Measurements from ENCODE around the gene RHOT2.
A peak's percentile ranks its signal among the peaks of the same experiment; 100 is the strongest.
"Not testable (repeated sequence)": the region's sequence is repeated elsewhere in the genome, so short reads cannot be mapped to it uniquely, and the experiment has no call there.

RHOT2 gene

DNA sequence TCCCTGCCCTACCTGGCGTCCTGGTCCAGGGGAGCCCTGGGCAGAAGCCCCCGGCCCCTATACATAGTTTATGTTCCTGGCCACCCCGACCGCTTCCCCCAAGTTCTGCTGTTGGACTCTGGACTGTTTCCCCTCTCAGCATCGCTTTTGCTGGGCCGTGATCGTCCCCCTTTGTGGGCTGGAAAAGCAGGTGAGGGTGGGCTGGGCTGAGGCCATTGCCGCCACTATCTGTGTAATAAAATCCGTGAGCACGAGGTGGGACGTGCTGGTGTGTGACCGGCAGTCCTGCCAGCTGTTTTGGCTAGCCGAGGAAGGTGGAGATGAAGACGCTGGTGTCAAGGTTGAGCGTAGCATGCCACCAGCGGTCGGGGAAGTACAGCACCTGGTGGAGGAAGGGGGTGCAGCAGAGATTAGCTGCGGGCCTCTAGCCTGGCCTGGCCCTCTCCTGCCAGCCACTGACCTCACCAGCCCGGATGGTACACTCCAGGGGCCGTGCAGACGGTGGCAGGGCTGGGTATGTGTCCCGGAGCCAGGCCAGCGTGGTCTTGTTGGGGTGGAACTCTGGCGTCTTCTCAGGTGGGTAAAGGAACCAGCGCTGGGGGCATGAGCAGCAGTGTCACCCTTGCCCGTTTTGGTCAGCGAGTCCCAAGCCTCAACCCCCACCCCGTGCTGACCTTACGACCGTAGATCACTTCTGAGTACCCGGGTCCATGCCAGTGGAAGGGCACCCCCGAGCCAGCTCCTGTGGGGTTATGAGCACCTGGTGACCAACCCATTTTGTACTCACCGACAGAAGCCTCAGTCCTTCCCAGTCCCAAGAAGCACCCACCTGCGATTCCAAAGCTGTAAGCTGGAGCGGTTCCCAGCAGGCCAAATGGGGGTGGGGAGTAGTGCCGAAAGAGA, 14.8 kb downstream of the RHOT2 start:
- DNase-seq, result no peak

DNA sequence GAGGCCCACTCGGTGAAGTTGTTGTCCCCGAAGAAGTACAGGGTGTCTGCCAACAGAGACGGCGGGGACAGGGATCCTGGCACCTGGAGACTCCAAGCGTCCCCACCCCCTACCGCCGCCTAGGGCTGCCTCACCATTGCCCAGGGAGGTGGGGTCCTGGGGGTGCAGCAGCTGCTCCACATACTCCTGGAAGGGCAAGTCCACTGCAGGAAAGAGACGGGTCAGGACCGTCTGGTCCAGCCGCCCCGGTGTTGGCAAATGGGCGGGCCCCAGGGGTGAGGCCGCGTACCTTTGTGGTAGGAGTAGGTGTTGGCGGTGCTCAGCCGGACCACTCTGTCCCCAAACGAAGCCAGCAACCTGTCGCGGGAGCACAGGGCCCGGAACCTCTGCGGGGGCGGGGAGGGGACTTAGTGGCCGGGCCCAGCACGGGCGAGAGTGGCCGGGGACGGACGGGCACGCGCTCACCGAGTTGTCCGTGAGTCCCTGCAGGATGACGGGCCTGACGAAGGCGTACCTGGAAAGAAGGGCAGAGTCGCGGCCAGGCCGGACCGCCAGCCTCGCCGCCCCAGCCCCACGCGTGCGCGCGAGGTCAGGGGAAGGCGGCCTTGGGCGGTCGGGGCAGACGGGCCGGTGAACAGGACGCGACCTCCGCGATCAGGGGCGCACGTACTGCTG, 15.6 kb downstream of the RHOT2 start:
- no peak for DNase-seq

DNA sequence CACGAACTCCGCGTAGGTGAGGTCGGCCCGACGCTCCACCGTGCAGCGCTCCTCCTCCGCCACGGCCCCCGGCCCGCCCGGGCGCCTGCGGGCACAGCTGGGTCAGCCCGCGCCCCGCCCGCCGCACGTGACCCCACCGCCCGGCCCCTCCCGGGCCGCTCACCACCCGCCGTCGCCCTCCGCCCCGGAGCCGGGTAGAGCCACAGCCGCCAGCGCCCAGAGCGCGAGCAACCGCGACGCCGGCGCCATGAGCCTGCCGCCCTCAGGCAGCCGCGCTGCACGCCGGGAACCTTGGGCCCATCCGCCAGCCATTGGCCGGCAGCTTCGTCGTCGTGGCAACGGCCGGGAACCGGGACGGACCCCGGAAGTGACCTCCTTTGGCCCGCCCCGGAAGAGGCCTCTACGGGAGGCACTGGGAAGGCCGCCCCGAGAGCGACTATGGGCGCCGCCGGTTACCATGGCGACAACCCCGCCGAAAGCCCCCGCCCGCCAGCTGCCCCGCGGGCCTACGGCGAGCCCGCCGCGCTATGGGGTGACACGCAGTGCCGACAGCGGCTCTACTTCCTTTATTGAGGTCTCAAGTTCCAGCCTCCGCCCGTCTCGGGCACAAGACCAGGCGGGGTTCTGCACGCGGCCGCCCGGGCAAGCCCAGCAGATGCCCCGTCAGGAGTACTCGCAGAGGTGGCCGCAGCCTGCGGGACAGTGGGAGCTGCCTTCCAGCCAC, 16.3 kb downstream of the RHOT2 start, which contains the start of gene JMJD8:
Gene JMJD8 (minus strand): TSS at position 264 of the 724 bp plus-strand sequence. CDS start 15 bp downstream, at position 249.
- DNase-seq, result peak; percentile 96

DNA sequence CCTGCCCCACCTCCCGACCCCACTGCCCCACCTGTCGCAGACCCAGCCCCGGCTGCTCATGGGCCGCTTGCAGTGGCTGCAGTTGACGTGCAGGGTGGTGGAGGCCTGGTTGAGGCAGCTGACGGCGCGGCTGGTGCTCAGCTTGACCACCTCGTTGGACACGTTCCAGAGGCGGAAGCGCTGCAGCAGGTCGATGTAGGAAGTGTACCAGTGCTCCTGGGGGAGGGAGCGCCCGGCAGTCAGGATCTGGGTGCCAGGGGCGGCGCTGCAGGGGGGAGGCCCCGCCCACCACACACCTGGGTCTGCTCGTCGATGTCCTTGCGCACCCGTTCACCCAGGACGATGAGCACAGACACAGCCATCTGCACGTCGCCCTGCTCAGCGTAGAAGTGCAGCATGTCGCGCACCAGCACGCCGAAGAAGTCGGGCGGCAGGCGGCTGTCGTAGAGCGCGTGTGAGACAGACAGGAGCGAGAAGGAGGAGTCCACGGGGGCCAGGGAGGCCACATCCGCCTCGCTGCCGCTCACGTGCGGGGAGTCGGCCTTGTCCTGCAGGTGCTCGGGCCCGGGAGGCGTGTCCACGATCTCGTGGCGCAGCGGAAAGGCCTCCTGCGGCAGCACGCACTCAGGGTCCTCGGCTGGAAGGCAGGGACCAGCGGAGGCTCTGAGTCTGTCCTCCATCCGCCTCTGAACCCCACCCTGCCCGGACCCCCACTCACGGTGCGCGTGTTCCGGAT, 17.2 kb downstream of the RHOT2 start:
- no peak for DNase-seq

DNA sequence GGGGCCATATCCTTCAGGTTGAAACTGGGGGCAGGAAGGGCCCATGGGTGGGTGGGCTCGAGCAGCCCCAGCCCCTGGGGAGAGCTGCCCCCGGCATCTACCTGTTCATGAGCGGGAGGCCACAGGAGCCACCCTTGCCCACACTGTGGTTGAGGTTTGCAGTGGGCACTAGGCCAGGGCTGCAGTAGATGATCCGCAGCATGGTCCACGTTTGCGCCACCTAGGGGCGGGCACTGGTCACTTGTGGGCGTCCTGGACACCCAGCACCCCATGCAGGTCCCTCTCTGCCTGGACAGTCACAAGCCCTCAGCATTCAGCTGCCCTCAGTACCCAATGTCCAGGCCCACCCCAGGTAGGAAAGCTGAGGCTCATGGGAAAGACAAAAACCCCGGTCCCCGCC, 18.0 kb downstream of the RHOT2 start:
- DNase-seq, result peak; percentile 45

DNA sequence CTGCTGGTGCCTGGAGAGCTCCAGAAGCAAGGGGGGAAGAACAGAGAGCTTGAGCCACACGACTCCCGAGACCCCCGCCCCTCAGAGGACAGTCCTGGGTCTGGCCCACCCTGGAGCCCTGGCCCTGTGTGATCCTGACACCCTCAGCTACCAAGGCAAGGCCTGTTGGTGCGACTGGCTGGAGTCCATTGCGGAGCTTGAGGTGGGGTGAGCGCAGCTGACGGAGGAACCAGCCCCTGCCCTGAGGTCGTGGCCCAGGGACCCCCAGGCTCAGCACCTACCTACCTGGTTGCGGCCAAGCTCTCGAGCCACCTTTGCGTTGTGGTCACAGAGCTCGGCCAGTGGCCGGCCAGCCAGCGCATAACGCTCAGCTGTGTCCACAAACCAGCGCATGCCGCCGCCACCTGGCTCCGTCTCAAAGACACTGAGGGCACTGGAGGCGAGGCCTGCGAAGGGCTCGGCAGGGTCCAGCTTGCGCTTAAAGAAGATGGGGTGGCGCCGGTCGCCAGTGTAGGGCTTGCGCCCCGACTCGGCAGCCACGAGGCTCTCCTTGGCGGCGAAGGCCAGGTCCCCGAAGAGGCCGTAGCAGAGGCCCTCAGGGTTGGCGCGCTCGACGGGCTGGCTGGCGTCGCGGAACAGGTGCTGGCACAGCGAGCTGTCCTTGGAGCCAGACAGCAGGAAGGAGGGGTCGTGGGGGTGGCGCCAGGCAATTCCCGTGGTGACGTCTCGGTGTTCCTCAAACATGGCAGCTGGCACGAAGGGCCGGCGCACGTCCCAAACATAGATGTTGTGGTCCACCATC, 18.7 kb downstream of the RHOT2 start:
- no peak for DNase-seq

DNA sequence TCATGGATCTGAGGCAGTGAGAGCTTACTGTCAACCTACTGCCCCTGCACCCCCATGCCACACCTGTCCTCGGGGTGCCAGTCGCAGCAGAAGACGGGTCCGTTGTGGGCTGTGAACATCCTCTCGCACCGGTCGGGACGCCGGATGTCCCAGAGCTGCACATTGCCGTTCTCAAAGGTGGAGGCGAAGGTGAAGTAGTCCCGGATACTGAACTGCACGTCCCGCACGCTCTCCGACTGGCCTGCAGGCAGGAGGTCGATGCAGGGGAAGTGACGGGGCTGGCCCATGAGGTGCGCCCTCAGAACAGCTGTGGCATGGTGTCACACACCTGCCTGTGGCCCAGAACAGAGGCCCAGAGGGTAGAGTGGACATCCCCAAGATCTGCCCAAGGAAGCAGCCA, 19.6 kb downstream of the RHOT2 start:
- DNase-seq, result no peak

DNA sequence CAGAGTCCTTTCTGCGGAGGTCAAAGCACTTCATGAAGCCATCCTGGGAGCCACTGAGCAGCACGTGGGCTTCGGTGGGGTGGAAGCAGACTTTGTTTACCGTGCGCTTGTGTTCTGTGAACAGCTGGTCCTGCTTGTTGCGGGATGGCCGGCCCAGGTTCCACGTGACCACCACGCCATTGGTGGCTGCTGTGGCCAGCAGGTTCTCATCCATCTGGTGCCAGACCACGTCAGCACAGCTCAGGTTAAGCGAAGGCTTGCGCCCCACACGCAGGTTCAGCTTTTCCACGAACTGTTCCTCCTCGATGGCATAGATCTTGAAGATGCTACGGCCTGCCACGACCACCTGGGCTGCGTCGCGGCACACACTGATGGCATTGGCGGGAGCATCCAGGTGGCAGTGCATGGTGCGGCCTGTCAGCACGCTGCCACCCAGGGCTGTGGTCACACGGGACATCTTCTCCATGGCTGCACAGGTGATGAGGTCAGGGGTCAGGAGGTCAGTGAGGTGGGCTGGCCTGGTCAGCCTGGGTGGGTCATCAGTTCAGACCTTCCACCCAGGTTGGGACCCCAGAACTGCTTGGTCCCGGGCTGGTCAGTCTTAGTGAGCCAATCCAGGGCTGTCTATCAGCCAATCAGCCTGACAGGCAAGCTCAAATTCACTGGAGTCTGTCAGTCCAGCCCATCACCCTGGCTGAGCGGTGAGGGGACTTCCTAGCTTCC, 21.4 kb downstream of the RHOT2 start:
- DNase-seq, result no peak

DNA sequence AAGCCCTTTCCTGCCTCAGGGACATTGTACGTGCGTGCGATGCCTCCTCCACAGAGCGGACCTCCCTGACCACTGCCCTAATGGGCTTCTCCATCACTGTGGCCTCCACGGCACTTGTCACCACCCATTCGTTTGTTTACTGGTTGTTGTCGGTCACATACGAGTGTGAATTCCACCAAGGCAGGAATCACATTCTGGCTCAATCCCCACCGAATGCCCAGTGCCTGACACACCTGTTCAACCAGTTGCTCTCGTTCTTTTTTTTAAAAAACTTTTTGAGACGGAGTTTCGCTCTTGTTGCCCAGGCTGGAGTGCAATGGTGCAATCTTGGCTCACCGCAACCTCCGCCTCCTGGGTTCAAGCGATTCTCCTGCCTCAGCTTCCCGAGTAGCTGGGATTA, 23.3 kb downstream of the RHOT2 start:
- DNase-seq, result not testable (repeated sequence)

DNA sequence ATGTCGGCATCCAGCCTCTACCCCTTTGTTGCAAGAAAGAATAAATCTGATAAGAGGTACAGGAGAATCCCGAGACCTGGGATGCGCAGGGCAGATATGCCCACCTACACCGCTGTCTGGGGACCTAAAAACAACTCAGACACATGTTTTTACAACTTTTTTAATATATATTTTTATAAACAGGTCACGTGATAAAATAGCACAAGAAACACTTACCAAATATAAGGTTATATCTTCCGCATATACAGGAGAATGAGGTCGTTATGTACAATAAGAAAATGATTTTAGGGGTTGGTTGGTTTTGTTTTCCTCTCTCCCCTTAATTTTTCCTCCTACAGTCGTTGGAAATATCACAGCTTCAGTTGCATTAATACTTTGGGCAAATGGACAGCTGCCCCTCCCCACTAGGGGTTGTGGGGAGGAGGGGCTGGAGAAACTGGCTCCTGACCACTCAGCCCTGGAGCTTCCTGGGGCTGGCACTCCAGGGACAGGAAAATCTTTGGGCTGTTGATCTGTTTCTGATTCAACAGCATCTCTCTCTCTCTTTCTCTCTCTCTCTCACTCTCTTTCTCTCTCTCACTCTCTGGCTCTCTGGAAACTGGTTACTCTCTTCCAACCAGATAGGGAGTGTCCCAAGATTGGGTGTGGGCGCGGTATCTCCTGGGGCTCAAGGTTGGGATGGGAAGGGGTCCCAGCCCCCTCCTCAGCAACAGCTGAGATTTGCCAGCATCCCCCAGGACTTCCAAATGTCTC, 24.6 kb downstream of the RHOT2 start:
- no peak for DNase-seq

DNA sequence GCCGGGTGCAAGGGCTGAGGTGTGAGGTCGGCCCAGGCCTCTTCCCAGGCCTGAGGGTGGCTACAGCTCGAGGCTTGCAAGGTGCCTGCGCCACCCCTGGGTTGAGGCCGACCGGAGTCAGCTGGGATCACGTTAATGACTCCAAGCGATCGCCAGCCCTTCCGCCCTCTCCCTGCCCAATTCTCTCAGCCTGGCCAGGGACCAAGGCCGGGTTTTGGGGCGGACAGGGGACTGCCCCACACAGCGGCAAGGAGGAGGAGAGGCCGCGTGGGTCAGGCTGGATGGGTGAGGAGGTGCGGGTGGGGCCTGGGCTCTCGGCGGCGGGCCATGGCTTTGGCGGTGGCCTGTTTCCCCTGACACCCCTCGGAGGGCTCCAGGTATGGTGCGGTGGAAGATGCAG, 25.4 kb downstream of the RHOT2 start:
- DNase-seq, result no peak

DNA sequence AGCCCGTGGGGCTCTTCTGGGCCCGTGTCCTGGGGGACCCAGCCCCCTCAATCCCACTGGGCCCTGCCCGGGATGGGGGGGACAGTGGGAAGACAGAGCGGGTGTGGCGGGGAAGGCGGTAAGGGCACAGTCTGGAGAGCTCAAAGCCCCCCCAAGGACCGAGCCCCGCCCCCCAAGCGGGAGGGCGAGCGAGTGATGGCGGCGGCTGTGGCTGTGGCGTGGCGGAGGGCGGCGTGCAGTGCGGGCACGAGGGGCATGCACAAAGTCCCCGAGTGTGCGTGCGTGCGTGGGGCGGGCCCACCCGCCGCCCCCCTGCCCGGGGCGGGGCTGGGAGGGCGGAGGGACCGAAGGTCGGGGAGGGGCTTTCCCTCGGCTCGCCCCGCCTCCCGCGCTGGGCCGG, 25.8 kb downstream of the RHOT2 start:
- no peak for DNase-seq

DNA sequence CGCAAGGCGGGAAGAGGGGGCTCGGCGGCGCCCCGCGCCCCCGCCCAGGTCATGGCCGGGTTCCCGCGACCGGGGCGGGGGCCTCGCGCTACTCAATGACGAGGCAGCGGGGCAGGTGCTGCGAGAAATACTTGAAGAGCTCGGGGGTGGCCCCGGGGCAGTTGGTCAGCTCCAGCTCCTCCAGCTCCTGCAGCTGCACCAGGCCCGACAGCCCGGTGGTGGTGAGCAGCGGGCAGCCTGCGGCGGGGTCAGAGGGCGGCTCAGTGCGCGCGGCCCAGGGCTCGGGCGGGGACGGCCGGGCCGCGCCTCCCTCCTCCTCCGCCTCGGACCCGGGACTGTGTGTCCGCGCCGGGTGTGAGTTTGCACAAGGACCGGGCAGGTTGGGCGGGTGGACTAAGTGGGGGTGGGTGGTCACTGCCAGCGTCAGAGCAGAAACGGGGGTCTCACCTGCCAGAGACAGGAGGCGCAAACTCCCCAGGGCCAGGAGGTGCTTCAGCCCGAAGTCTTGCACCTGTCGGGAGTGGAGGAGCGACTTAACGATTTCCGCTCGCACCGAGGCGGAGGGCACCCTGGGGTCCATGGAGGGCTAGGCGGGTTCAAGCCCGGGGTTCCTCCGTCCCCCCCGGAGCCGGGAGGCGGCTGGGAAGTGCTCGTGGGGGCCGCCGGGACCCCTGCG, 26.4 kb downstream of the RHOT2 start:
- DNase-seq, result no peak

DNA sequence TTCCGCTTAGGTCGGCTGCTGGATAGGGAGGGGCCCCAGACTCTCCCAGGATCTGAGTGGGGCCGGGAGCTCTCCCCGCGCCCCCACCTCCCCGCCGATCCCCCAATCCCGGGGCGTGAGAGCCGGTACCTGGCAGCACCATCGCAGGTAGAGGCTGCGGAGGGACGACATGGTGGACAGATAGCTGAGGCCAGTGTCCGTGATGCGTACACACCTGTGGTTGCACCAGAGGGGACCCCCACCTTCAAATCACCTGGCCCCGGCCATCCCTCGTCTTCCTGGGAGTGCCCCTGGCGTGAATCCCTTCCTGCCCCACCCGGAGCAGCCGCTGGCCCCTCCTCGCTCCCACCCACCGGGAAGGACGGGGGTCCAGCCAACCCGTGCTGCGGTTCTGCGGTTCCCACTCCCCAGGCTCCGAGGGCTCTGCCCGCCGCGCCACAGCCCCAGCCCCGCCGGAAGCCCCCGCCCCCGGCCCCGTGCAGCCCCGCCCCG, 27.0 kb downstream of the RHOT2 start:
- no peak for DNase-seq

DNA sequence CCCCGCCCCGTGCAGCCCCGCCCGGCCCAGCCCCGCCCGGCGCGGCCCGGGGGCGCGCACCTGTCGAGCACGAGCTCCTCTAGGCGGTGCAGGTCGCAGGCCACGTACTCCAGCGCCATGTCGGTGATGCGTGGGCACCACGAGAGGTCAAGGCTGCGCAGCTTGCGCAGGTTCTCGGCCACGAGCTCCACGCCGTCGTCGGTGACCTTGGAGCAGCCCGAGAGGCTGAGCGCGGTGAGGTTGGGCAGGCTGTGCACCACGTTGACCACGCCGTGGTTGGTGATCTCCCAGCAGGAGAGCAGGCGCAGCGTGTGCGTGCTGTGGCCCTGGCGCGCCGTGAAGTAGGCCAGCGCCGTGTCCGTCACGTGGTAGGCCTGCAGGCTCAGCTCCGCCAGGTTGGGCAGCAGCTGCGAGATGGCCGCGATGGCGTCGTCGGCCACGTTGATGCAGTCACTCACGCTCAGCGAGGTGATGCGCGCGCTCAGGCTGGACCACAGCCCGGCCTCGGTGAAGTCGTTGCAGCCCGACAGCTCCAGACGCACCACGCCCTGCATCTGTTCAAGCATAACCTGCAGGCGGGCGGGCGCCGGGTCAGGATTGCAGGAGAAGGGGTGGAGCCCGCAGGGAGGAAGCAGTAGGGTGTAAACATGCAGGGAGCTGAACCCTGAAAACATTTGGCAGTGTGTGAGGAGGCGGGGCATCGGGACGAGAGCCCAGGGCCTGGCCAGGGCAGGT, 27.6 kb downstream of the RHOT2 start:
- DNase-seq, result no peak

DNA sequence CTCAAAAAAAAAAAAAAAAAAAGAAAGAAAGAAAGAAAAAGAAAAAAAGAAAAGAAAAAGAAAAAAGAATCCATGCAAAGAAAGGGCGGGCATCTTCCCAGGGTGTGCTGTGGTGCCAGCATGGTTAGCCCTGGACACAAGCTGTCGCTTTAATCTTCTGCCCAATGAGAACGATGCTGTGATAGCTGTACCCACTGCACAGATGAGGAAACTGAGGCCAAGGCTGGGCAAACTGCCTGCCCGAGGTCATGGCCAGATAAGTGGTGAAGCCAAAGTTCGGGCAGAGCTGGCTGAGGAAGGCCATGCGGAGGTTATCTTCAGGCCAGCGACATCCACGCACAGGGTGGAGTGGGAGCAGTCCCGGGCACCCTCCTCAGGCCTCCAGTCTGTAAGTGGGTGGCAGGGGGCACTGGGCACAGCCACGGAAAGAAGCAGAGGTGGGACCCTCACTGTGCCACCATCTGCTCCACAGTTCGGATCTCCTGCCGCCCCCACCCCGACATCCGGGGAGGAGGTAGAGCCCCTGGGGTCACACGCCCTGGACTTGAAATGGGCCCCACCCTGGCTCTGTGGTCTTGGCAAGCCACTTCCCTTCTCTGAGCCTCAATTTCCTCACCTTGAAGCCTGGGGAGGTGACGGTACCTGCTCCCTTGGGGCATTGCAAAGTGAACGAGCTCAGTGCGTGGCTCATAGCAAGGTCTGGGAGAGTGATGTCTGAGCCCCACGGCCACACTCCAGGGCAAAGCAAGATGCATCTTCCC, 31.2 kb downstream of the RHOT2 start:
- DNase-seq, result no peak

DNA sequence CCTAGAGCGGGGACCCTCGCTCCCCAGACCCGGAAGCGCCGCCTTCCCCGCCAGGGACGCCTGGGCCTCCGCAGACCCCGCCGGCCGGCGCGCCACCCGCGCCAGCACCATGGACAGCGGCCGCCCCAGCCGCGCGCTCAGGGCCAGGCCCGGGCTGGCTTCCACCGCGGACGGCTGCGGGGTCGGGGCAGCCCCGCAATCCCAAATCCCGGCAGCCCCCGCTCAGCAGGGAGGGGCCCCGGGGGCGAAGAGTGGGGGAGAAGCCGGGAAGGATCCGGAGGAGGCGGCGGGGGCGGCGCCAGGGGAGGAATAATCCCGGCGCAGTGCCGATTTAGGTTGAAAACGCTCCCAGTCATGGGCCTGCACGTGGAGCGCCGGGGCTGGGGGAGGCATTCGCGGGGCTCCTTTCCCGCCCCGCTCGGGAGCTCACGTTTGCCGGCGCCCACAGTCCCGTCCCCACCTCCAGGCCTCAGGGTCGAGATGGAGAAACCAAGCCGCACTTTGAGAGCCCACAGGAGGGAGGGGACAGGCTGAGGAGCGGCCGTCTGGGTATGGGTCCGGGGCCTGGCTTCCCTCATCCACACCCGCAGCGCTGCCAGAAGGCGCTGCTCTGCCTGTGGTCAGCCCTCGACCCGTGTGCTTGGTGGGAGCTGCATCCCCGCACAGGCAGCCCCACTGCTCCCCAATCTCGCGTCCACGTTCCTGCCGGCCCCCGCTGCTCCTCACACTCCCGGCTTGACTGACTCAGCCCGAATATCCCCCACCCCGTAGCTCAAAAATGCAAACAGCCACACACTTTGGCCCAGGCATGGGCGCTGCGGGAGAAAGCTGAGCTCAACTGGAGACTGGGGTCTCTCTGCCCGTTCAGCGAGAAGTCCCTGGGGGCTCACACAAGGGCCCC, 33.0 kb downstream of the RHOT2 start:
- peak; percentile 21 for DNase-seq

All from fibroblast of skin of scalp (primary cell).